ENCODE measurements around the gene XPO1.
"Not testable (repeated sequence)": the region's sequence is repeated elsewhere in the genome, so short reads cannot be mapped to it uniquely, and the experiment has no call there.

DNA sequence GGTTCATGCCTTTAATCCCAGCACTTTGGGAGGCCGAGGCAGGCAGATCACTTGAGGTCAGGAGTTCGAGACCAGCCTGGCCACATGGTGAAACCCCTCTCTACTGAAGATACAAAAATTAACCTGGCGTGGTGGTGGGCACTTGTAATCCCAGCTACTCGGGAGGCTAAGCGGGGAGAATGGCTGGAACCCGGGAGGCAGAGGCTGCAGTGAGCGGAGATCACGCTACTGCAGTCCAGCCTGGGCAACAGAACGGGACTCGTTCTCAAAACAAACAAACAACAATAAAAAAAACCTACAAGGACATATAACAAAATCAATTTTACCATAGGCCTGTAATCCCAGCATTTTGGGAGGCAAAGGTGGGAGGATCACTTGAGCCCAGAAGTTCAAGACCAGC is 2.0 kb upstream of the XPO1 start:
- TF ChIP-seq, protein P1, sequence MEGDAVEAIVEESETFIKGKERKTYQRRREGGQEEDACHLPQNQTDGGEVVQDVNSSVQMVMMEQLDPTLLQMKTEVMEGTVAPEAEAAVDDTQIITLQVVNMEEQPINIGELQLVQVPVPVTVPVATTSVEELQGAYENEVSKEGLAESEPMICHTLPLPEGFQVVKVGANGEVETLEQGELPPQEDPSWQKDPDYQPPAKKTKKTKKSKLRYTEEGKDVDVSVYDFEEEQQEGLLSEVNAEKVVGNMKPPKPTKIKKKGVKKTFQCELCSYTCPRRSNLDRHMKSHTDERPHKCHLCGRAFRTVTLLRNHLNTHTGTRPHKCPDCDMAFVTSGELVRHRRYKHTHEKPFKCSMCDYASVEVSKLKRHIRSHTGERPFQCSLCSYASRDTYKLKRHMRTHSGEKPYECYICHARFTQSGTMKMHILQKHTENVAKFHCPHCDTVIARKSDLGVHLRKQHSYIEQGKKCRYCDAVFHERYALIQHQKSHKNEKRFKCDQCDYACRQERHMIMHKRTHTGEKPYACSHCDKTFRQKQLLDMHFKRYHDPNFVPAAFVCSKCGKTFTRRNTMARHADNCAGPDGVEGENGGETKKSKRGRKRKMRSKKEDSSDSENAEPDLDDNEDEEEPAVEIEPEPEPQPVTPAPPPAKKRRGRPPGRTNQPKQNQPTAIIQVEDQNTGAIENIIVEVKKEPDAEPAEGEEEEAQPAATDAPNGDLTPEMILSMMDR (IDR thresholded peaks at IDR 0.05): not testable (repeated sequence)
- not testable (repeated sequence) for TF ChIP-seq POLR2A (IDR thresholded peaks at IDR 0.05); EP300 (IDR thresholded peaks at IDR 0.05; ENCODE audit: low read depth)

Data from transverse colon (tissue), 3 donors.